Tibial nerve (tissue), 4 donors: ENCODE results near the gene SPATA13. TPM values are rescaled to one million over a fixed set of nuclear protein-coding genes. Genes with fewer than 3 reads are reported as not detected.

Experiments
- DNase-seq, 2 donors: peaks; one replicate each; pipeline ENCODE4 v3.0.0-alpha.2; 2019; ENCODE audit warnings: low spot score in 2 of 2
- H3K27ac ChIP-seq, 4 donors: fragments of 200-600 bp; sonication (generic) in 3 of 4; one replicate each; pipeline ENCODE4 v1.5.1; 2017 to 2019; ENCODE audit warnings: mild to moderate bottlenecking in 1 of 4
- H3K27me3 ChIP-seq, 2 donors: fragments of 200-600 bp; sonication (generic) in 1 of 2; one replicate each; pipeline versions ENCODE4 v1.5.1 to v1.6.0; 2017 to 2019
- H3K36me3 ChIP-seq, 3 donors: fragments of 200-600 bp; sonication (generic); one replicate each; pipeline ENCODE4 v1.5.1; 2018 to 2019
- H3K4me1 ChIP-seq, 4 donors: fragments of 200-600 bp; sonication (generic) in 3 of 4; one replicate each; pipeline ENCODE4 v1.5.1; 2017 to 2019
- H3K4me3 ChIP-seq, 4 donors: fragments of 200-600 bp; sonication (generic) in 3 of 4; one replicate each; pipeline ENCODE4 v1.5.1; 2017 to 2019; ENCODE audit warnings: mild to moderate bottlenecking in 1 of 4, moderate library complexity in 1 of 4
- H3K9me3 ChIP-seq, 4 donors: fragments of 200-600 bp; sonication (generic) in 3 of 4; one replicate each; pipeline ENCODE4 v1.5.1; 2017 to 2019
- EP300 ChIP-seq, 2 donors: sonication (generic); formaldehyde crosslinking; IDR thresholded peaks; one replicate each; pipeline ENCODE4 v1.6.1; 2017; ENCODE audit warnings: antibody characterized with exemption in 2 of 2, mild to moderate bottlenecking in 1 of 2
- POLR2A ChIP-seq, 2 donors: fragments of 450-650 bp; IDR thresholded peaks; one replicate each; pipeline ENCODE4 v1.6.1; 2017; ENCODE audit warnings: antibody characterized with exemption in 2 of 2, mild to moderate bottlenecking in 2 of 2, moderate library complexity in 2 of 2
- WGBS, 2 donors: methylation state at CpG; one replicate each; pipeline ENCODE4 v1.1.5; 2018; 5-methylcytosine and 5-hydroxymethylcytosine counted together
- total RNA-seq, 4 donors: library from RNA; depleted of rRNA; stranded (reverse); fragments of >200 nt; gene quantifications; one replicate each; pipeline ENCODE4 v1.1.0, GENCODE V29; 2016
- TF ChIP-seq, protein P1 (sequence below), 5 experiments: fragments of 200-600 bp in 3 of 5; fragments of 450-650 bp in 2 of 5; sonication (generic) in 3 of 5; IDR thresholded peaks; one replicate each; pipeline ENCODE4 v1.5.1; 2016 to 2019; ENCODE audit warnings: antibody characterized with exemption in 5 of 5, mild to moderate bottlenecking in 3 of 5, moderate library complexity in 2 of 5

Gene SPATA13
- total RNA-seq, 4 donors from 2014 or later: 35.0 to 96.0 (median 51.7) TPM

DNA sequence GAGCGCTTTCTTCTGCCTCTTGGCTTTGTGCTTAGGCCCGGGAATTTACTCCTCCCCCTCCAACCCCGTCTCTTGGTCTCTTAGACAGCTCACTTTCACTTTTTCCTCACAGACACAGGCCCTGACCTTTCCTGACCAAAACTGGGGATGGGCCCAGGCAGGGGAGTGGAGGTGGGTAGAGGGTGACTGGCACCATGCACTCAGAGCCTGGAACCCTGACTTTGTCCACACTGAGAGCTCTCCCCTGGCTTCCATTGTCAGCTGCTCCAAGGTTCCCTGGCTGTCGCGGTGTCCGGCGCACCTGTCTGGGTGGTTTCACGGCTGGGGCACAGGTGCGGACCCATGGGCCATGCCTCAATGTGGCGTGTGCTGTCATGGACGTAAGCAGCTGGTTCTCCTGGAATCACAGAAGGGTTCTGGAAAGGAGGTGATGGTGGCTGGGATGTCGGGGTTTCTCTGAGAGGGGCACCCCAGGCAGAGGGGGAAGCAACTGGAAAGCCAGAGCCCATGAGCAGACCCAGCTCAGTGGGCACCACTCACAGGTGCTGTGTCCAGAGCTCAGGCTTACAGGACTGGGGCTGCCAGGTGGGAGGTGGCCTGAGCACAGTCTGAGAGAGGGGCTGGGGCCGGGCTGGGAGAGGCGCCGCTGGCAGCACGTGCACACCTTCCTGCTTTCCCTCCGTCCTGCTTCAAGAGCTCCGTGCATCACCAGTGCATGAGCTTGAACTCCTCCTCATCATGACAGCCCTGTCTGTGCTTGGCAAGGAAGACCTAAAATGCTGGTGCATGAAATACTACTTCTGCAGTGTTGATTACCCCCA, 120.9 kb downstream of the SPATA13 start:
- TF ChIP-seq EP300 (IDR thresholded peaks at IDR 0.05) (no peak), POLR2A (IDR thresholded peaks at IDR 0.05) (no peak)
- TF ChIP-seq, protein P1, sequence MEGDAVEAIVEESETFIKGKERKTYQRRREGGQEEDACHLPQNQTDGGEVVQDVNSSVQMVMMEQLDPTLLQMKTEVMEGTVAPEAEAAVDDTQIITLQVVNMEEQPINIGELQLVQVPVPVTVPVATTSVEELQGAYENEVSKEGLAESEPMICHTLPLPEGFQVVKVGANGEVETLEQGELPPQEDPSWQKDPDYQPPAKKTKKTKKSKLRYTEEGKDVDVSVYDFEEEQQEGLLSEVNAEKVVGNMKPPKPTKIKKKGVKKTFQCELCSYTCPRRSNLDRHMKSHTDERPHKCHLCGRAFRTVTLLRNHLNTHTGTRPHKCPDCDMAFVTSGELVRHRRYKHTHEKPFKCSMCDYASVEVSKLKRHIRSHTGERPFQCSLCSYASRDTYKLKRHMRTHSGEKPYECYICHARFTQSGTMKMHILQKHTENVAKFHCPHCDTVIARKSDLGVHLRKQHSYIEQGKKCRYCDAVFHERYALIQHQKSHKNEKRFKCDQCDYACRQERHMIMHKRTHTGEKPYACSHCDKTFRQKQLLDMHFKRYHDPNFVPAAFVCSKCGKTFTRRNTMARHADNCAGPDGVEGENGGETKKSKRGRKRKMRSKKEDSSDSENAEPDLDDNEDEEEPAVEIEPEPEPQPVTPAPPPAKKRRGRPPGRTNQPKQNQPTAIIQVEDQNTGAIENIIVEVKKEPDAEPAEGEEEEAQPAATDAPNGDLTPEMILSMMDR (IDR thresholded peaks at IDR 0.05): no peak
- 86 to 88% methylated on average over 10 to 18 of the region's 18 CpGs for WGBS, 2 donors
- Histone ChIP-seq H3K27ac (peak overlapping the region in 3 of 4 donors; percentile 0 to 51 (median 39)), H3K4me1 (peaks cover 0 to 17% (median 3%) of the 10 kb centered on the region in 4 donors), H3K36me3 (peaks cover 0 to 36% (median 0%) of the 10 kb centered on the region in 3 donors), H3K4me3 (no peak overlapping the region), H3K27me3 (no peaks in the 10 kb centered on the region), H3K9me3 (no peaks in the 10 kb centered on the region)
- no peak for DNase-seq

GRCh38 chr13:24282256-24282655, 121.7 kb downstream of the SPATA13 start:
- WGBS, 2 donors: 79 to 80% methylated on average over 4 of the region's 4 CpGs

DNA sequence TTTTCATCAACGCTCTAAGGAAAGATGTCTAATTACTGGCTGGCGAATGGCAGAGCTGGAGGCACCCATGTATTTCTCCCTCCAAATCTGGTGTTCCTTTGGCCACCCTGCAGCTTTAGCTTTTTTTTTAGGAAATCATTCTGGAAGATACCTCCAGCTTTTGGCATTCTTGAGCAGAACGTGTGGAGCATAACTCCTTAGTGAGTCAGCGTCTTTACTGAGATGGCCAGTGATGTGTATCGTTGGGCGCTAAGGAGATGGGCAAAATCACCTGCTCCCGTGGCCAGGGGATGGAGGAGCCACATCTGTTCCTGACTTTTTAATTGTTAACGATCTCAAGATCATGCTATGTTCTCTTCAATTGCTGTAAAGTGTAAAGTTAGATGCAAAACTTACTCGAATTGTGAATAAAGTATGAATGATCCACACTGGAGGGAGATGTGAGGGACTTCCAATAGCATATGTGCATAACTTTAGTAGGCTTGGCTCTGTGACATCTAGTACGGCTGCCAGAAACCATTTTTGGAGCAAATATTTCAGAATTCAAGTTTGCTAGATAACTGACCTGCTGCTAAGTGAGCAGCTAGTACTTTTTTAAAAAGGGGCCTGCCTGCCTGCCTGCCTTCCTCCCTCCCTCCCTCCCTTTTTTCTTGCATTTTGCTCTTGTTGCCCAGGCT, 124.5 kb downstream of the SPATA13 start:
- no peaks in the 10 kb centered on the region for H3K27me3 ChIP-seq
- DNase-seq: no peak
- H3K9me3 ChIP-seq: no peaks in the 10 kb centered on the region
- no peak overlapping the region for H3K27ac ChIP-seq
- H3K4me1 ChIP-seq: peaks cover 0 to 10% (median 3%) of the 10 kb centered on the region in 4 donors
- no peak overlapping the region for H3K4me3 ChIP-seq
- TF ChIP-seq EP300 (IDR thresholded peaks at IDR 0.05) (no peak), POLR2A (IDR thresholded peaks at IDR 0.05) (no peak)
- TF ChIP-seq, protein P1 (IDR thresholded peaks at IDR 0.05): no peak
- WGBS, 2 donors: 86 to 90% methylated on average over 10 of the region's 10 CpGs
- H3K36me3 ChIP-seq: peaks cover 0 to 71% (median 0%) of the 10 kb centered on the region in 3 donors

More at GRCh38 chr13:24282256-24282655, 121.7 kb downstream of the SPATA13 start:
- H3K4me3 ChIP-seq: no peak overlapping the region
- TF ChIP-seq EP300 (IDR thresholded peaks at IDR 0.05) (no peak), POLR2A (IDR thresholded peaks at IDR 0.05) (no peak)
- TF ChIP-seq, protein P1 (IDR thresholded peaks at IDR 0.05): no peak
- H3K36me3 ChIP-seq: peaks cover 0 to 44% (median 0%) of the 10 kb centered on the region in 3 donors
- H3K27ac ChIP-seq: no peak overlapping the region
- peaks cover 0 to 17% (median 3%) of the 10 kb centered on the region in 4 donors for H3K4me1 ChIP-seq
- no peak for DNase-seq
- H3K27me3 ChIP-seq: no peaks in the 10 kb centered on the region
- H3K9me3 ChIP-seq: no peaks in the 10 kb centered on the region

DNA sequence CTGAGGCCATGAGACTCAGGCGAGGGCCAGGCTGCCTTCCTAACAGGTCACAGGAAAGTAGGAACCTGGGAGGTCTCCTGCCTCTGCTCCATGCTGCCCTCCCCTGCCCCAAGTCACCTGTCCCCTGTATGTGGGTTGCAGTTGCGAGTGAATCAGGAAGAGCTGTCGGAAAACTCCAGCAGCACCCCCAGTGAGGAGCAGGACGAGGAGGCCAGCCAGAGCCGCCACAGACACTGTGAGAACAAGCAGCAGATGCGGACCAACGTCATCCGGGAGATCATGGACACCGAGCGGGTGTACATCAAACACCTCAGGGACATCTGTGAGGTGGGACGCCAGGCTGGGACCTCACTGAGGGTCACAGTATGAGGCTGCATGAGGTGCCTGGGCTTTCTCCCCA, 126.1 kb downstream of the SPATA13 start:
- H3K27me3 ChIP-seq: no peaks in the 10 kb centered on the region
- no peak overlapping the region for H3K4me3 ChIP-seq
- H3K36me3 ChIP-seq: peaks cover 0 to 86% (median 0%) of the 10 kb centered on the region in 3 donors
- no peaks in the 10 kb centered on the region for H3K9me3 ChIP-seq
- TF ChIP-seq EP300 (IDR thresholded peaks at IDR 0.05) (no peak), POLR2A (IDR thresholded peaks at IDR 0.05) (no peak)
- TF ChIP-seq, protein P1 (IDR thresholded peaks at IDR 0.05): no peak
- no peaks in the 10 kb centered on the region for H3K4me1 ChIP-seq
- no peak for DNase-seq
- 95% methylated on average over 11 of the region's 11 CpGs for WGBS, 2 donors
- no peak overlapping the region for H3K27ac ChIP-seq
